PC-3 (cell line): ENCODE data around the gene GPC1. TPM values are rescaled to one million over a fixed set of nuclear protein-coding genes. Genes with fewer than 3 reads are reported as not detected.

Source experiments
- ATAC-seq: fragments of 200-7000 bp; cut with Tn5 transposase; 2 replicates; pipeline ENCODE4 v1.9.1; 2020; ENCODE audit warnings: mild to moderate bottlenecking, moderate library complexity
- BruUV-seq: library from RNA; stranded (reverse); fragments of 400-500 nt; replicated peaks from 2 replicates; lab custom pipeline; 2021; lab: Mats Ljungman, UMichigan
- CTCF ChIA-PET: fragments of 300-600 bp; sonication (Branson Sonifier 250); formaldehyde crosslinking; loops from one replicate; lab custom pipeline; 2022; ENCODE audit warnings: antibody characterized with exemption; lab: Charles Lee
- POLR2A ChIA-PET: fragments of 300-600 bp; sonication (Branson Sonifier 250); formaldehyde crosslinking; loops from one replicate; lab custom pipeline; 2022; ENCODE audit warnings: antibody characterized with exemption; ENCODE audit not compliant: unreplicated experiment; lab: Charles Lee
- DNase-seq: peaks from one replicate; pipeline ENCODE4 v3.0.0-alpha.2; 2015
- H2AFZ ChIP-seq: fragments of 300-600 bp; sonication (generic); 2 replicates; pipeline ENCODE4 v1.6.0; 2016; ENCODE audit warnings: antibody characterized with exemption, low read length
- H3F3A ChIP-seq: fragments of 300-600 bp; sonication (generic); one replicate; pipeline ENCODE4 v1.6.0; 2017; ENCODE audit warnings: antibody characterized with exemption, low read length, control low read depth, mild to moderate bottlenecking; ENCODE audit not compliant: unreplicated experiment
- H3K27ac ChIP-seq: fragments of 300-600 bp; sonication (generic); 2 replicates; pipeline ENCODE4 v1.5.1; 2016; ENCODE audit warnings: mild to moderate bottlenecking, low read length
- H3K27me3 ChIP-seq: fragments of 300-600 bp; sonication (generic); 2 replicates; pipeline ENCODE4 v1.6.1; 2016; ENCODE audit warnings: low read length, mixed read lengths
- H3K36me3 ChIP-seq: fragments of 300-600 bp; sonication (generic); 2 replicates; pipeline ENCODE4 v1.6.1; 2016; ENCODE audit warnings: low read depth, mixed run types, low read length, mixed read lengths
- H3K4me1 ChIP-seq: fragments of 300-600 bp; sonication (generic); 2 replicates; pipeline ENCODE4 v1.5.1; 2016; ENCODE audit warnings: low read length; ENCODE audit not compliant: insufficient read depth
- H3K4me2 ChIP-seq: fragments of 300-600 bp; sonication (generic); 2 replicates; pipeline ENCODE4 v1.6.0; 2016; ENCODE audit warnings: low read length
- H3K4me3 ChIP-seq: fragments of 300-600 bp; sonication (generic); 2 replicates; pipeline ENCODE4 v1.5.1; 2016; ENCODE audit warnings: mild to moderate bottlenecking, low read length, mixed read lengths
- H3K79me2 ChIP-seq: fragments of 300-600 bp; sonication (generic); 2 replicates; pipeline ENCODE4 v1.6.1; 2017; ENCODE audit warnings: low read length, mixed read lengths
- H3K9ac ChIP-seq: fragments of 300-600 bp; sonication (generic); 2 replicates; pipeline ENCODE4 v1.6.0; 2016; ENCODE audit warnings: mild to moderate bottlenecking, low read length
- H3K9me2 ChIP-seq: fragments of 300-600 bp; sonication (generic); replicated peaks from 2 replicates; pipeline ENCODE4 v1.6.1; 2016; ENCODE audit warnings: mixed run types, low read length, mixed read lengths
- H3K9me3 ChIP-seq: fragments of 300-600 bp; sonication (generic); 2 replicates; pipeline ENCODE4 v1.6.1; 2016; ENCODE audit warnings: low read length, mixed read lengths
- H4K20me1 ChIP-seq: fragments of 300-600 bp; sonication (generic); 2 replicates; pipeline ENCODE4 v1.6.1; 2016; ENCODE audit warnings: low read length, mixed read lengths
- CTCF ChIP-seq: fragments of 300-600 bp; sonication (generic); conservative IDR thresholded peaks from 2 replicates; pipeline ENCODE4 v1.5.1; 2017; ENCODE audit warnings: antibody characterized with exemption, low read depth, mild to moderate bottlenecking, low read length
- EZH2 ChIP-seq: fragments of 300-600 bp; sonication (generic); IDR thresholded peaks from one replicate; pipeline ENCODE4 v1.6.1; 2017; ENCODE audit warnings: antibody characterized with exemption, mild to moderate bottlenecking, low read length; ENCODE audit not compliant: unreplicated experiment
- EZH2phosphoT487 ChIP-seq: fragments of 300-600 bp; sonication (generic); IDR thresholded peaks from 2 replicates; pipeline ENCODE4 v1.6.1; 2018; ENCODE audit warnings: mild to moderate bottlenecking, antibody characterized with exemption, low read length, borderline replicate concordance
- intact Hi-C: fragments of 100-400 bp; cut with micrococcal nuclease; formaldehyde crosslinking; loops from 2 replicates; pipeline ENCODE4 v1.9.0; 2023
- total RNA-seq: library from RNA; depleted of rRNA; stranded (reverse); fragments of >200 nt; gene quantifications from 2 replicates; pipeline ENCODE4 v1.2.3, GENCODE V29; 2014

Gene GPC1
- total RNA-seq, 1 experiment from 2014 or later, result 37.1 TPM

- DNase-seq (no peak), ATAC-seq (no peak)
- Histone ChIP-seq H3K36me3 (no peaks in the 10 kb centered on the region), H3K4me2 (no peak overlapping the region), H3K9me3 (no peaks in the 10 kb centered on the region), H3K4me3 (no peak overlapping the region), H3K9me2 (no peaks in the 10 kb centered on the region), H4K20me1 (no peaks in the 10 kb centered on the region), H3K27me3 (no peaks in the 10 kb centered on the region), H3K9ac (no peak overlapping the region), H3K4me1 (no peaks in the 10 kb centered on the region), H3F3A (no peaks in the 10 kb centered on the region), H2AFZ (no peak overlapping the region), H3K79me2 (no peaks in the 10 kb centered on the region), H3K27ac (no peak overlapping the region)
- no peak for TF ChIP-seq EZH2phosphoT487
- TF ChIP-seq CTCF, result no peak
- no peak for TF ChIP-seq EZH2
- intact Hi-C loops, result no loop called here
- POLR2A ChIA-PET, result interaction anchor here (0.6 kb wide), 1 partner anchor 186 kb away, joined by 4 read pairs; no protein-coding TSS in a partner anchor
- BruUV-seq, result no TSS peak
- CTCF ChIA-PET, result no interaction called here
Measured at GRCh38 chr2:240503375-240503774, 67.9 kb downstream of the GPC1 start.

GRCh38 chr2:240503848-240504247 is 68.4 kb downstream of the GPC1 start:
- Histone ChIP-seq H3K9ac (no peak overlapping the region), H3K79me2 (no peaks in the 10 kb centered on the region), H3K4me2 (no peak overlapping the region), H3K36me3 (no peaks in the 10 kb centered on the region), H4K20me1 (no peaks in the 10 kb centered on the region), H3F3A (no peaks in the 10 kb centered on the region), H3K9me2 (no peaks in the 10 kb centered on the region), H3K4me3 (no peak overlapping the region), H3K27ac (no peak overlapping the region), H3K9me3 (no peaks in the 10 kb centered on the region), H3K4me1 (no peaks in the 10 kb centered on the region), H2AFZ (no peak overlapping the region), H3K27me3 (no peaks in the 10 kb centered on the region)
- no peak for DNase-seq
- no peak for TF ChIP-seq EZH2phosphoT487
- TF ChIP-seq CTCF, result no peak
- TF ChIP-seq EZH2, result no peak
- ATAC-seq, result no peak
- CTCF ChIA-PET, result no interaction called here
- POLR2A ChIA-PET, result interaction anchor here (0.6 kb wide), 2 partner anchors 35 to 187 kb away, joined by 4 to 7 read pairs; no protein-coding TSS in a partner anchor
- no TSS peak for BruUV-seq
- intact Hi-C loops, result no loop called here

- no peak overlapping the region for H3K4me2 ChIP-seq
- H3K4me1 ChIP-seq, result no peaks in the 10 kb centered on the region
- no peaks in the 10 kb centered on the region for H3F3A ChIP-seq
- no peak overlapping the region for H3K27ac ChIP-seq
- no peaks in the 10 kb centered on the region for H3K79me2 ChIP-seq
- H3K9ac ChIP-seq, result no peak overlapping the region
- intact Hi-C loops, result no loop called here
- TF ChIP-seq EZH2phosphoT487 (no peak), CTCF (no peak), EZH2 (no peak)
- no peaks in the 10 kb centered on the region for H4K20me1 ChIP-seq
- ATAC-seq (no peak), DNase-seq (no peak)
- H3K4me3 ChIP-seq, result no peak overlapping the region
- no peak overlapping the region for H2AFZ ChIP-seq
- no peaks in the 10 kb centered on the region for H3K36me3 ChIP-seq
- BruUV-seq, result no TSS peak
- POLR2A ChIA-PET, result no interaction called here
- H3K9me2 ChIP-seq, result no peaks in the 10 kb centered on the region
- no peaks in the 10 kb centered on the region for H3K9me3 ChIP-seq
- CTCF ChIA-PET, result no interaction called here
- H3K27me3 ChIP-seq, result no peaks in the 10 kb centered on the region
Measured at GRCh38 chr2:240505910-240506309, 70.4 kb downstream of the GPC1 start.
